ENCODE data around the gene EZH2. TPM values are rescaled to one million over a fixed set of nuclear protein-coding genes. Genes with fewer than 3 reads are reported as not detected.

EZH2 gene
- total RNA-seq (2022) = 30.6 and 48.1 TPM in 2 replicates
- Bru-seq, nascent RNA = percentile 81 among the genes with signal in this experiment
- BruChase-seq, experiment 1, labeled RNA remaining after a 6-hour chase = percentile 76 among the genes with signal in this experiment
- BruChase-seq, experiment 2, labeled RNA remaining after a 2-hour chase = percentile 86 among the genes with signal in this experiment
- long read RNA-seq, transcript EZH2-203 (20 exons, 2,591 nt) = major isoform, 39 of 193 reads
- long read RNA-seq, transcript EZH2-202 (19 exons, 2,477 nt) = minor isoform, 17 of 193 reads
- long read RNA-seq, transcript EZH2-208 (20 exons, 2,466 nt) = minor isoform, 11 of 193 reads
- long read RNA-seq, partial matches to known transcripts = 7 of 193 reads
- long read RNA-seq, other reads (novel, unspliced or antisense) = 118 of 193 reads

- Mint-ChIP-seq H3K27ac (ENCODE audit: low read depth, unreplicated experiment) (peak within 1 kb of the TSS; percentile 92), H3K9me3 (ENCODE audit: unreplicated experiment) (no peaks in the 10 kb centered on the region), H3K4me1 (ENCODE audit: insufficient read depth, unreplicated experiment) (peaks cover 12% of the 10 kb centered on the region), H3K4me3 (ENCODE audit: unreplicated experiment) (peak within 1 kb of the TSS; percentile 94), H3K27me3 (ENCODE audit: insufficient read depth, unreplicated experiment) (no peaks in the 10 kb centered on the region), H3K36me3 (ENCODE audit: insufficient read depth, unreplicated experiment) (peaks cover 6% of the 10 kb centered on the region)
- CTCF ChIA-PET = interaction anchor here (0.5 to 1.6 kb wide), 3 partner anchors 58 to 308 kb away, joined by 3 to 7 read pairs (median 4); no protein-coding TSS in a partner anchor
- no peak for DNase-seq (ENCODE audit: unreplicated experiment)
- no TSS peak for BruUV-seq (replicated peaks)
- POLR2A ChIA-PET = interaction anchor here (0.7 to 2.0 kb wide), 6 partner anchors 11 to 259 kb away, joined by 3 to 50 read pairs (median 10); no protein-coding TSS in a partner anchor
- intact Hi-C loops (cut with micrococcal nuclease) = loop anchor here (1.0 to 10.0 kb wide), 2 partner anchors 57 to 189 kb away; partner anchors contain the start of gene CUL1
- TF ChIP-seq CTCF (IDR thresholded peaks at IDR 0.05; ENCODE audit: unreplicated experiment) = no peak
Observed at GRCh38 chr7:148884049-148884298, at the start of gene EZH2. EZH2 (minus strand) TSS chr7:148884291; CDS start chr7:148847298, 36,993 bp downstream.

- CTCF ChIA-PET = interaction anchor here (1.0 to 1.2 kb wide), 3 partner anchors 31 to 51 kb away, joined by 3 read pairs; no protein-coding TSS in a partner anchor
- Mint-ChIP-seq H3K36me3 (ENCODE audit: insufficient read depth, unreplicated experiment) (peaks cover 4% of the 10 kb centered on the region), H3K4me1 (ENCODE audit: insufficient read depth, unreplicated experiment) (peaks cover 5% of the 10 kb centered on the region), H3K27me3 (ENCODE audit: insufficient read depth, unreplicated experiment) (no peaks in the 10 kb centered on the region), H3K27ac (ENCODE audit: low read depth, unreplicated experiment) (no peak overlapping the region), H3K9me3 (ENCODE audit: unreplicated experiment) (no peaks in the 10 kb centered on the region), H3K4me3 (ENCODE audit: unreplicated experiment) (no peak overlapping the region)
- TF ChIP-seq CTCF (IDR thresholded peaks at IDR 0.05; ENCODE audit: unreplicated experiment) = no peak
- POLR2A ChIA-PET = interaction anchor here (0.5 to 1.7 kb wide), 3 partner anchors 11 to 314 kb away, joined by 3 to 8 read pairs (median 5); no protein-coding TSS in a partner anchor
- intact Hi-C loops (cut with micrococcal nuclease) = no loop called here
- no peak for DNase-seq (ENCODE audit: unreplicated experiment)
- BruUV-seq (replicated peaks) = no TSS peak
Observed at GRCh38 chr7:148931470-148931869, 47.4 kb upstream of the EZH2 start.

- BruUV-seq (replicated peaks) = no TSS peak
- ChIA-PET CTCF (interaction anchor here (0.6 to 1.6 kb wide), 3 partner anchors 12 to 108 kb away, joined by 3 to 6 read pairs (median 3); no protein-coding TSS in a partner anchor), POLR2A (interaction anchor here (0.6 to 1.7 kb wide), 2 partner anchors 98 to 1788 kb away, joined by 3 read pairs; no protein-coding TSS in a partner anchor)
- H3K27ac Mint-ChIP-seq (ENCODE audit: low read depth, unreplicated experiment) = no peak overlapping the region
- H3K4me3 Mint-ChIP-seq (ENCODE audit: unreplicated experiment) = no peak overlapping the region
- H3K9me3 Mint-ChIP-seq (ENCODE audit: unreplicated experiment) = no peaks in the 10 kb centered on the region
- DNase-seq (ENCODE audit: unreplicated experiment) = no peak
- peaks cover 5% of the 10 kb centered on the region for H3K4me1 Mint-ChIP-seq (ENCODE audit: insufficient read depth, unreplicated experiment)
- no peak for TF ChIP-seq CTCF (IDR thresholded peaks at IDR 0.05; ENCODE audit: unreplicated experiment)
- no peaks in the 10 kb centered on the region for H3K36me3 Mint-ChIP-seq (ENCODE audit: insufficient read depth, unreplicated experiment)
- H3K27me3 Mint-ChIP-seq (ENCODE audit: insufficient read depth, unreplicated experiment) = no peaks in the 10 kb centered on the region
- intact Hi-C loops (cut with micrococcal nuclease) = no loop called here
Observed at GRCh38 chr7:148930335-148930734, 46.2 kb upstream of the EZH2 start.

- Mint-ChIP-seq H3K4me1 (ENCODE audit: insufficient read depth, unreplicated experiment) (peaks cover 5% of the 10 kb centered on the region), H3K27ac (ENCODE audit: low read depth, unreplicated experiment) (no peak overlapping the region), H3K36me3 (ENCODE audit: insufficient read depth, unreplicated experiment) (no peaks in the 10 kb centered on the region), H3K4me3 (ENCODE audit: unreplicated experiment) (no peak overlapping the region), H3K27me3 (ENCODE audit: insufficient read depth, unreplicated experiment) (no peaks in the 10 kb centered on the region), H3K9me3 (ENCODE audit: unreplicated experiment) (no peaks in the 10 kb centered on the region)
- no peak for DNase-seq (ENCODE audit: unreplicated experiment)
- CTCF ChIA-PET = interaction anchor here (1.6 kb wide), 1 partner anchor 13 kb away, joined by 6 read pairs; no protein-coding TSS in a partner anchor
- TF ChIP-seq CTCF (IDR thresholded peaks at IDR 0.05; ENCODE audit: unreplicated experiment) = no peak
- intact Hi-C loops (cut with micrococcal nuclease) = no loop called here
- no TSS peak for BruUV-seq (replicated peaks)
- POLR2A ChIA-PET = interaction anchor here (0.8 to 1.7 kb wide), 2 partner anchors 10 to 97 kb away, joined by 3 read pairs; no protein-coding TSS in a partner anchor
Observed at GRCh38 chr7:148929176-148929575, 45.1 kb upstream of the EZH2 start.

Measured in MCF 10A (cell line).